AG10803 (cell line): ENCODE measurements around the gene TMEM40.

Experiments used
- DNase-seq: peaks from one replicate; pipeline ENCODE4 v3.0.0; 2010; ENCODE audit warnings: low read depth
- H3K4me3 ChIP-seq: 2 replicates; pipeline ENCODE4 v1.5.1; 2011; ENCODE audit warnings: mild to moderate bottlenecking, low read length, control low read depth
- CTCF ChIP-seq: conservative IDR thresholded peaks from 2 replicates; pipeline ENCODE4 v1.5.1; 2011; ENCODE audit warnings: mild to moderate bottlenecking, low read length, control low read depth, inconsistent platforms

Gene TMEM40

GRCh38 chr3:12764171-12764776, 5.2 kb upstream of the TMEM40 start:
- no peak for DNase-seq
- no peak overlapping the region for H3K4me3 ChIP-seq
- no peak for TF ChIP-seq CTCF

GRCh38 chr3:12759693-12760565, 870 bp upstream of the TMEM40 start:
- TF ChIP-seq CTCF, result no peak
- no peak for DNase-seq
- no peak overlapping the region for H3K4me3 ChIP-seq

- peak; percentile 64 for DNase-seq
- 0 out of 2 replicates have a peak, but pooled peaks have one; percentile 8 for TF ChIP-seq CTCF
- no peak overlapping the region for H3K4me3 ChIP-seq
Observed at GRCh38 chr3:12758025-12758781, 856 bp downstream of the TMEM40 start.

GRCh38 chr3:12756635-12757034, 2.4 kb downstream of the TMEM40 start:
- no peak for TF ChIP-seq CTCF
- H3K4me3 ChIP-seq, result no peak overlapping the region
- DNase-seq, result no peak

GRCh38 chr3:12756175-12756574, 2.9 kb downstream of the TMEM40 start:
- no peak for DNase-seq
- no peak overlapping the region for H3K4me3 ChIP-seq
- no peak for TF ChIP-seq CTCF

GRCh38 chr3:12755754-12756153, 3.3 kb downstream of the TMEM40 start:
- H3K4me3 ChIP-seq, result no peak overlapping the region
- DNase-seq, result no peak
- TF ChIP-seq CTCF, result no peak
